Measurements from ENCODE around the gene HOXD3. TPM values are rescaled to one million over a fixed set of nuclear protein-coding genes. Genes with fewer than 3 reads are reported as not detected.

HOXD3 gene
- total RNA-seq, 2 donors from 2014 or later = 1.2 to 3.9 TPM

- H3K4me3 ChIP-seq = no peak overlapping the region
- no peak for TF ChIP-seq CTCF (IDR thresholded peaks at IDR 0.05)
- no peaks in the 10 kb centered on the region for H3K9me3 ChIP-seq
- H3K27me3 ChIP-seq (replicated peaks; ENCODE audit: insufficient read depth) = peaks cover 39% of the 10 kb centered on the region
- no peak for ATAC-seq (ENCODE audit: insufficient number of reproducible peaks, low FRiP score, low read depth)
- DNase-seq (ENCODE audit: low spot score) = no peak
- H3K36me3 ChIP-seq = no peaks in the 10 kb centered on the region
- peaks cover 5 to 13% of the 10 kb centered on the region in 2 donors for H3K4me1 ChIP-seq (ENCODE audit: control insufficient read depth in 1 of 2, low read depth in 2 of 2)
- no peak overlapping the region for H3K27ac ChIP-seq
Observed at GRCh38 chr2:176110415-176111308, 46.4 kb upstream of the HOXD3 start.

GRCh38 chr2:176111309-176111663 lies 45.8 kb upstream of the HOXD3 start:
- ATAC-seq (ENCODE audit: insufficient number of reproducible peaks, low FRiP score, low read depth) (no peak), DNase-seq (ENCODE audit: low spot score) (no peak)
- Histone ChIP-seq H3K27ac (no peak overlapping the region), H3K27me3 (replicated peaks; ENCODE audit: insufficient read depth) (peaks cover 41% of the 10 kb centered on the region), H3K4me1 (ENCODE audit: control insufficient read depth in 1 of 2, low read depth in 2 of 2) (peaks cover 5 to 14% of the 10 kb centered on the region in 2 donors), H3K9me3 (no peaks in the 10 kb centered on the region), H3K36me3 (no peaks in the 10 kb centered on the region), H3K4me3 (no peak overlapping the region)
- no peak for TF ChIP-seq CTCF (IDR thresholded peaks at IDR 0.05)

- no peak for TF ChIP-seq CTCF (IDR thresholded peaks at IDR 0.05)
- H3K36me3 ChIP-seq = no peaks in the 10 kb centered on the region
- DNase-seq (ENCODE audit: low spot score) = no peak
- ATAC-seq (ENCODE audit: insufficient number of reproducible peaks, low FRiP score, low read depth) = no peak
- peaks cover 47% of the 10 kb centered on the region for H3K27me3 ChIP-seq (replicated peaks; ENCODE audit: insufficient read depth)
- H3K27ac ChIP-seq = no peak overlapping the region
- no peak overlapping the region for H3K4me3 ChIP-seq
- peaks cover 2 to 13% of the 10 kb centered on the region in 2 donors for H3K4me1 ChIP-seq (ENCODE audit: control insufficient read depth in 1 of 2, low read depth in 2 of 2)
- no peaks in the 10 kb centered on the region for H3K9me3 ChIP-seq
Observed at GRCh38 chr2:176111846-176112374, 45.2 kb upstream of the HOXD3 start.

- no peak for TF ChIP-seq CTCF (IDR thresholded peaks at IDR 0.05)
- no peaks in the 10 kb centered on the region for H3K9me3 ChIP-seq
- no peak overlapping the region for H3K27ac ChIP-seq
- peaks cover 0 to 9% of the 10 kb centered on the region in 2 donors for H3K4me1 ChIP-seq (ENCODE audit: control insufficient read depth in 1 of 2, low read depth in 2 of 2)
- H3K4me3 ChIP-seq = no peak overlapping the region
- H3K36me3 ChIP-seq = no peaks in the 10 kb centered on the region
- peaks cover 52% of the 10 kb centered on the region for H3K27me3 ChIP-seq (replicated peaks; ENCODE audit: insufficient read depth)
- ATAC-seq (ENCODE audit: insufficient number of reproducible peaks, low FRiP score, low read depth) = no peak
- no peak for DNase-seq (ENCODE audit: low spot score)
Observed at GRCh38 chr2:176112375-176113302, 44.5 kb upstream of the HOXD3 start.
